Measurements from ENCODE around the gene CST11.

GRCh38 chr20:23413862-23414422 lies 38.7 kb downstream of the CST11 start:
- TF ChIP-seq CTCF (IDR thresholded peaks at IDR 0.05): no peak
- no peak for TF ChIP-seq MAZ (IDR thresholded peaks at IDR 0.05; ENCODE audit: borderline replicate concordance, low read depth, low read length)
- no peak for TF ChIP-seq MAX (IDR thresholded peaks at IDR 0.05)
- TF ChIP-seq POLR2A (IDR thresholded peaks at IDR 0.05; ENCODE audit: low read length): no peak
- TF ChIP-seq MYC (IDR thresholded peaks at IDR 0.05; ENCODE audit: borderline replicate concordance, low read length): no peak
- TF ChIP-seq PHF8 (IDR thresholded peaks at IDR 0.05; ENCODE audit: borderline replicate concordance, low read depth): no peak
- no peak for TF ChIP-seq E2F6 (IDR thresholded peaks at IDR 0.05; ENCODE audit: borderline replicate concordance, low read depth)
- no peak for TF ChIP-seq SMC3 (IDR thresholded peaks at IDR 0.05)
- TF ChIP-seq MAFK (IDR thresholded peaks at IDR 0.05; ENCODE audit: partially characterized antibody): no peak
- no peak for TF ChIP-seq USF2 (IDR thresholded peaks at IDR 0.05)
- TF ChIP-seq CBX8 (IDR thresholded peaks at IDR 0.05): no peak
- no peak for TF ChIP-seq ESRRA (IDR thresholded peaks at IDR 0.05; ENCODE audit: borderline replicate concordance, low read length)

Data from A549 (cell line).